ENCODE measurements around the gene LIN54. TPM values are rescaled to one million over a fixed set of nuclear protein-coding genes. Genes with fewer than 3 reads are reported as not detected.

Gene LIN54
- total and polyA plus RNA-seq, 2 of the 13 experiments (the other 11 are each of a cell fraction or from before 2014, with no cell fraction given): 25.2 to 32.9 TPM

DNA sequence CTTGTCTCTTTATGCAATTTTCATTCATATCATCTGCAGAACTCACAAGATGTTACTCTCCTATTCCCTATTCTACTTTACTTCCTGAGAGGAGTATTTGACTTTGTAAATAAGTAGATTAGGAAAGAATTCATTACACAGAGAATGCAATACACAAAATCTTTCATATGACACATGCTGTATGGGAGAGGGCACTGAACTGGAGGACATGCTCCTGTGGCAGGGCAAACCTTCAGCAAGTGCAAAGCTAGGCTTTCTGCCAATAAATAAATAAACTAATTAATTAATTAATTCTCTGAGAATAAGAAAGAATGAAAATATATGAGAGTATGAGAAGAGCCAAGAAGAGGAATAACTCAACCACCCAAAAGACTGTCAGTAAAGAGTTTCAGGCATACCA, 76.2 kb downstream of the LIN54 start:
- no peak for TF ChIP-seq KLF13 (CRISPR knock-in tag; IDR thresholded peaks at IDR 0.05)
- TF ChIP-seq ZNF780A (CRISPR knock-in tag; IDR thresholded peaks at IDR 0.05): no peak
- Histone ChIP-seq H3K9ac (ENCODE audit: insufficient read depth, low read depth, low read length) (no peak overlapping the region), H3K4me3 (replicated peaks in 1 of 3; ENCODE audit: insufficient read depth in 1 of 3, low read depth in 2 of 3, low read length in 3 of 3) (no peak overlapping the region), H3K79me2 (ENCODE audit: insufficient read depth, low read length) (no peaks in the 10 kb centered on the region), H2AFZ (ENCODE audit: low read length) (no peak overlapping the region), H3K4me2 (ENCODE audit: low read depth, low read length) (no peak overlapping the region), H3K4me1 (ENCODE audit: insufficient read depth, low read length) (no peaks in the 10 kb centered on the region), H3K27me3 (ENCODE audit: control insufficient read depth in 1 of 2, insufficient read depth in 2 of 2, low read length in 2 of 2) (no peaks in the 10 kb centered on the region), H3K36me3 (replicated peaks in 1 of 2; ENCODE audit: control insufficient read depth in 1 of 2, insufficient read depth in 2 of 2, low read length in 2 of 2) (peaks cover 12 to 74% of the 10 kb centered on the region in 2 experiments), H3K9me3 (ENCODE audit: low read length) (no peaks in the 10 kb centered on the region), H4K20me1 (ENCODE audit: insufficient read depth, low read length) (no peaks in the 10 kb centered on the region), H3K27ac (ENCODE audit: extremely low read length, insufficient read depth, low read length) (no peak overlapping the region)
- ChIA-PET CTCF (ENCODE audit: low intra/inter-chr PET ratio, low total read pairs) (no interaction called here), POLR2A (no interaction called here)
- no peak for FAIRE-seq
- BruUV-seq (replicated peaks): no TSS peak
- no peak for DNase-seq (ENCODE audit: low spot score)
- in situ Hi-C loops (cut with HindIII; ENCODE audit: extremely low pct_ligation_motif_present, low pct_unique_long_range_greater_than_20kb) (no loop called here), intact Hi-C loops (cut with micrococcal nuclease; ENCODE audit: unreplicated experiment) (no loop called here)
- ATAC-seq: no peak

DNA sequence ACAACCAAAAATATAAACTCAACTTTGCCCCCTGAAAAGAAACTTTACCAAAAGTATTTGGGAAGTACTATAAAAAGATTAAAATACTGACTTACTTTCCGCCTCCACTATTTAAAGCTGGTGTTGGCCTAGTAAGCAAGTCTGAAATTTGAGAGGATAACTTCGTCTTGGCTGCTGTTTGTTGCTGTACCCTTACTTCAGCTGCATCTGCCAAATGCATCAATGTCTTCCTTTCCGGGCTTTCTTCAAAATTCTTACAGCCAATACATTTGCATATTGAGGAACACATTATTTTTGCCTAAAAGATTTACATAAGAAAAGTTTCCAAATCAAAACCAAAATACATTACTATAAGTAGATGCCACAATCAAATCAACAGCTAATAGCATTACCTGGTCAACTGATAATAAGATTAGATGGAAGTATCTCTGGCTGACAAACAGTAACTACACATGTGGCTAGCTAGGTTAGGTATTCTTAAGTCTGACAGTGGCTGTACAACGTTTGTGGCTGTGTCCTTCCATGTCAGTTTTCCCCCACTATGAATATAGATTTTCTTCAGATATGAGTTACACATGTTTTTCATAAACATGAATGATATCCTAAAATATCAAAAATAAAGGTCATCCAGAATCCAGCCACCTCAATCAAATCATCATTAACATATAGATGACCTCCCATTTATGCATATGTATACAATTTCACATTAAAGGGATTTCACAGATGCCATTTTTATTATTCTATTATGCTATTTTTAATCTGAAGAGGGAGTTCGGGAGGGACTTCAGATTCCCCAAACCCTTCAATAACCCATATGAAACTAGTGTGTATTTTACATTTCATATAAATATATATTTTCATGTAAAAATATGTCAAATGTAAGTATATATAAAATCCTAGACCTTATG, 79.5 kb downstream of the LIN54 start:
- in situ Hi-C loops (cut with HindIII; ENCODE audit: extremely low pct_ligation_motif_present, low pct_unique_long_range_greater_than_20kb): no loop called here
- no peak for TF ChIP-seq ZNF234 (CRISPR knock-in tag; conservative IDR thresholded peaks at IDR 0.05)
- TF ChIP-seq XRCC5 (optimal IDR thresholded peaks at IDR 0.05; ENCODE audit: low read length): no peak
- TF ChIP-seq, protein P1, sequence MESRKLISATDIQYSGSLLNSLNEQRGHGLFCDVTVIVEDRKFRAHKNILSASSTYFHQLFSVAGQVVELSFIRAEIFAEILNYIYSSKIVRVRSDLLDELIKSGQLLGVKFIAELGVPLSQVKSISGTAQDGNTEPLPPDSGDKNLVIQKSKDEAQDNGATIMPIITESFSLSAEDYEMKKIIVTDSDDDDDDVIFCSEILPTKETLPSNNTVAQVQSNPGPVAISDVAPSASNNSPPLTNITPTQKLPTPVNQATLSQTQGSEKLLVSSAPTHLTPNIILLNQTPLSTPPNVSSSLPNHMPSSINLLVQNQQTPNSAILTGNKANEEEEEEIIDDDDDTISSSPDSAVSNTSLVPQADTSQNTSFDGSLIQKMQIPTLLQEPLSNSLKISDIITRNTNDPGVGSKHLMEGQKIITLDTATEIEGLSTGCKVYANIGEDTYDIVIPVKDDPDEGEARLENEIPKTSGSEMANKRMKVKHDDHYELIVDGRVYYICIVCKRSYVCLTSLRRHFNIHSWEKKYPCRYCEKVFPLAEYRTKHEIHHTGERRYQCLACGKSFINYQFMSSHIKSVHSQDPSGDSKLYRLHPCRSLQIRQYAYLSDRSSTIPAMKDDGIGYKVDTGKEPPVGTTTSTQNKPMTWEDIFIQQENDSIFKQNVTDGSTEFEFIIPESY (CRISPR knock-in tag; IDR thresholded peaks at IDR 0.05): no peak
- no peak for TF ChIP-seq ARHGAP35 (CRISPR knock-in tag; IDR thresholded peaks at IDR 0.05; ENCODE audit: borderline replicate concordance)
- TF ChIP-seq ZNF557 (CRISPR knock-in tag; IDR thresholded peaks at IDR 0.05): no peak
- no peak for TF ChIP-seq ZNF615 (CRISPR knock-in tag; IDR thresholded peaks at IDR 0.05; ENCODE audit: borderline replicate concordance)
- no peak for TF ChIP-seq SALL1 (CRISPR knock-in tag; IDR thresholded peaks at IDR 0.05)
- TF ChIP-seq DMAP1 (CRISPR knock-in tag; IDR thresholded peaks at IDR 0.05): no peak
- TF ChIP-seq, protein P2, sequence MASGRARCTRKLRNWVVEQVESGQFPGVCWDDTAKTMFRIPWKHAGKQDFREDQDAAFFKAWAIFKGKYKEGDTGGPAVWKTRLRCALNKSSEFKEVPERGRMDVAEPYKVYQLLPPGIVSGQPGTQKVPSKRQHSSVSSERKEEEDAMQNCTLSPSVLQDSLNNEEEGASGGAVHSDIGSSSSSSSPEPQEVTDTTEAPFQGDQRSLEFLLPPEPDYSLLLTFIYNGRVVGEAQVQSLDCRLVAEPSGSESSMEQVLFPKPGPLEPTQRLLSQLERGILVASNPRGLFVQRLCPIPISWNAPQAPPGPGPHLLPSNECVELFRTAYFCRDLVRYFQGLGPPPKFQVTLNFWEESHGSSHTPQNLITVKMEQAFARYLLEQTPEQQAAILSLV (CRISPR knock-in tag; IDR thresholded peaks at IDR 0.05; ENCODE audit: borderline replicate concordance): no peak
- no peak for TF ChIP-seq TCF7 (IDR thresholded peaks at IDR 0.05; ENCODE audit: low read depth)
- H3K4me3 ChIP-seq (replicated peaks in 1 of 3; ENCODE audit: insufficient read depth in 1 of 3, low read depth in 2 of 3, low read length in 3 of 3): no peak overlapping the region
- ChIA-PET CTCF (ENCODE audit: low intra/inter-chr PET ratio, low total read pairs) (no interaction called here), POLR2A (no interaction called here)
- 92% methylated on average over 5 of the region's 5 CpGs for WGBS (ENCODE audit: low lambda C conversion rate)
- H3K9ac ChIP-seq (ENCODE audit: insufficient read depth, low read depth, low read length): no peak overlapping the region
- ATAC-seq: no peak
- FAIRE-seq: no peak
- H3K79me2 ChIP-seq (ENCODE audit: insufficient read depth, low read length): no peaks in the 10 kb centered on the region
- H3K4me2 ChIP-seq (ENCODE audit: low read depth, low read length): no peak overlapping the region
- no peak overlapping the region for H2AFZ ChIP-seq (ENCODE audit: low read length)
- H4K20me1 ChIP-seq (ENCODE audit: insufficient read depth, low read length): no peaks in the 10 kb centered on the region
- H3K27ac ChIP-seq (ENCODE audit: extremely low read length, insufficient read depth, low read length): no peak overlapping the region
- BruUV-seq (replicated peaks): no TSS peak
- H3K27me3 ChIP-seq (ENCODE audit: control insufficient read depth in 1 of 2, insufficient read depth in 2 of 2, low read length in 2 of 2): no peaks in the 10 kb centered on the region
- peaks cover 11 to 58% of the 10 kb centered on the region in 2 experiments for H3K36me3 ChIP-seq (replicated peaks in 1 of 2; ENCODE audit: control insufficient read depth in 1 of 2, insufficient read depth in 2 of 2, low read length in 2 of 2)
- intact Hi-C loops (cut with micrococcal nuclease; ENCODE audit: unreplicated experiment): no loop called here
- 0 out of 2 replicates have a peak, but pooled peaks cover 10% of the 10 kb centered on the region for H3K4me1 ChIP-seq (ENCODE audit: insufficient read depth, low read length)
- no peak for DNase-seq (ENCODE audit: low spot score)
- H3K9me3 ChIP-seq (ENCODE audit: low read length): no peaks in the 10 kb centered on the region
